Activated CD8-positive, alpha-beta memory T cell treated with anti-CD3 and anti-CD28 coated beads, Interleukin-2, amount 10 ng/mL, durations not matched to agents 7 days and 5 days (primary cell): ENCODE data around the gene WHRN. TPM values are rescaled to one million over a fixed set of nuclear protein-coding genes. Genes with fewer than 3 reads are reported as not detected.

ENCODE experiments used
- ATAC-seq: fragments of 150-1000 bp; cut with Tn5 transposase; one replicate; pipeline ENCODE4 v1.10.0; 2021; ENCODE audit warnings: moderate library complexity
- CTCF ChIA-PET: fragments of 350-600 bp; sonication (Branson Sonifier 250); formaldehyde crosslinking; loops from one replicate; lab custom pipeline; 2021; ENCODE audit warnings: antibody characterized with exemption; lab: Charles Lee
- DNase-seq: peaks from one replicate; pipeline ENCODE4 v3.0.0-alpha.2; 2020
- H3K27ac Mint-ChIP-seq: one replicate; pipeline ENCODE4 v1.8.0; 2021; ENCODE audit warnings: mild to moderate bottlenecking, mixed read lengths
- H3K27me3 Mint-ChIP-seq: one replicate; pipeline ENCODE4 v1.8.0; 2021; ENCODE audit warnings: mixed read lengths
- H3K36me3 Mint-ChIP-seq: one replicate; pipeline ENCODE4 v1.8.0; 2021; ENCODE audit warnings: mild to moderate bottlenecking, mixed read lengths
- H3K4me1 Mint-ChIP-seq: one replicate; pipeline ENCODE4 v1.8.0; 2021; ENCODE audit warnings: mixed read lengths
- H3K4me3 Mint-ChIP-seq: one replicate; pipeline ENCODE4 v1.8.0; 2021; ENCODE audit warnings: mild to moderate bottlenecking, moderate library complexity, mixed read lengths
- H3K9me3 Mint-ChIP-seq: one replicate; pipeline ENCODE4 v1.8.0; 2022; ENCODE audit warnings: low read depth, mixed read lengths
- total RNA-seq, 2 experiments: library from RNA; stranded (reverse); gene quantifications; one replicate each; pipeline ENCODE4 v1.2.3, GENCODE V29; 2021

Gene WHRN
- 10 to 100 TPM in 1 of 2 experiments, 1 to 10 TPM in 1; 6.5 to 12.4 TPM for total RNA-seq

DNA sequence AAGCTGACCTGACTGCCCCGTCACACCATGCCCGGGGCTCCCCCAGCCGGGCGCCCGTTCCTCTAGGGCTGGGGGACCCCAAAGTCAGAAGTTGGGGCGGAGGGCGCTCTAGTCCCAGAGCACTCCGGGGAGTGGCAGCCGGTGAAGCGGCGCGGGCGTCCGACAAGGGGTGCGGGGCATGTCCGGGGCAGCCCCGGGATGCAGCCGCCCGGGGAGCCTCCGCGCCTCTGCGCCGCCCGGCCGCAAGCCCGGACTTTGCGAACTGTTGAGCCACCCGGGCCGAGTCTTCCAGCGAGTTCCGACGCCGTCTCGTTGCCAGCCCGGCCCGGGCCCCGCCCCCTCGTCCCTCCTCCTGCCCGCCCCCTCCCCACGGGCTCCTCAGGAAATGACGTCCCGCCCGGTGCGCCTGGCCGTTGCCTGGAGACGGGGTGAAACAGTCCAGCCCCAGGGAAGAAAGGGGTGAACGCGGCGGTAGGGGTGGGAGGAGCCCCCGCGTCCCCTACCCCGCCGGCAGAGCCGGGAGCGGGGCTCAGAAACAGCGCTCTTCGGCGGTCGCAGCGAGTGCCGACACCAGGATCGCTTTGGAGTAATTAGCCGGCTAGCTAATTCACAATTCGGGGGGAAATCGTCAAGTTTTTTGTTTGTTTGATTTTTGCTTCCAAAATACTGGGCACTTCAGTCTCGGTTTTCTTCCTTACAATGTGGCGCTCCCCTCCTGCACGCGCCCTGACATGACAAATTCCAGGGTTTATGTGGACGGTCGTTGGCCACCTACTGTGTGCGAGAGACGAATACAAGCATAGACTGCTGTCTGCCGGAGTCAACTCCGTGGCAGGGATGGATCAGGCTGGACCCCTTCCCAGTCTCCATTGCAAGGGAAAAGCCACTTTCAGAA lies at the start of gene WHRN:
Gene WHRN, minus strand, starts transcription at position 287 of the 895 bp plus-strand sequence. CDS start 672 bp downstream, outside the sequence.
- Mint-ChIP-seq H3K4me3 (peak within 1 kb of the TSS; percentile 74), H3K36me3 (no peaks in the 10 kb centered on the region), H3K9me3 (no peaks in the 10 kb centered on the region), H3K27ac (peak within 1 kb of the TSS; percentile 63), H3K27me3 (peaks cover 60% of the 10 kb centered on the region), H3K4me1 (peaks cover 30% of the 10 kb centered on the region)
- DNase-seq (peak; percentile 91), ATAC-seq (peak; percentile 84)
- CTCF ChIA-PET = interaction anchor here (1.0 to 10.6 kb wide), 5 partner anchors 19 to 148 kb away, joined by 3 to 105 read pairs (median 27); partner anchors contain the start of gene ATP6V1G1

- H3K27ac Mint-ChIP-seq = no peak overlapping the region
- H3K27me3 Mint-ChIP-seq = peaks cover 15% of the 10 kb centered on the region
- no peaks in the 10 kb centered on the region for H3K36me3 Mint-ChIP-seq
- no peak for DNase-seq
- ATAC-seq = no peak
- H3K4me3 Mint-ChIP-seq = no peak overlapping the region
- no peaks in the 10 kb centered on the region for H3K4me1 Mint-ChIP-seq
- CTCF ChIA-PET = interaction anchor here (0.7 kb wide), 1 partner anchor 1051 kb away, joined by 3 read pairs; no protein-coding TSS in a partner anchor
- H3K9me3 Mint-ChIP-seq = no peaks in the 10 kb centered on the region
Measured at GRCh38 chr9:114553202-114553601, 47.9 kb upstream of the WHRN start.

GRCh38 chr9:114552706-114553105 lies 47.4 kb upstream of the WHRN start:
- no peaks in the 10 kb centered on the region for H3K9me3 Mint-ChIP-seq
- no peaks in the 10 kb centered on the region for H3K4me1 Mint-ChIP-seq
- no peaks in the 10 kb centered on the region for H3K36me3 Mint-ChIP-seq
- CTCF ChIA-PET = no interaction called here
- H3K27me3 Mint-ChIP-seq = peaks cover 15% of the 10 kb centered on the region
- ATAC-seq = no peak
- no peak overlapping the region for H3K27ac Mint-ChIP-seq
- no peak for DNase-seq
- H3K4me3 Mint-ChIP-seq = no peak overlapping the region

DNA sequence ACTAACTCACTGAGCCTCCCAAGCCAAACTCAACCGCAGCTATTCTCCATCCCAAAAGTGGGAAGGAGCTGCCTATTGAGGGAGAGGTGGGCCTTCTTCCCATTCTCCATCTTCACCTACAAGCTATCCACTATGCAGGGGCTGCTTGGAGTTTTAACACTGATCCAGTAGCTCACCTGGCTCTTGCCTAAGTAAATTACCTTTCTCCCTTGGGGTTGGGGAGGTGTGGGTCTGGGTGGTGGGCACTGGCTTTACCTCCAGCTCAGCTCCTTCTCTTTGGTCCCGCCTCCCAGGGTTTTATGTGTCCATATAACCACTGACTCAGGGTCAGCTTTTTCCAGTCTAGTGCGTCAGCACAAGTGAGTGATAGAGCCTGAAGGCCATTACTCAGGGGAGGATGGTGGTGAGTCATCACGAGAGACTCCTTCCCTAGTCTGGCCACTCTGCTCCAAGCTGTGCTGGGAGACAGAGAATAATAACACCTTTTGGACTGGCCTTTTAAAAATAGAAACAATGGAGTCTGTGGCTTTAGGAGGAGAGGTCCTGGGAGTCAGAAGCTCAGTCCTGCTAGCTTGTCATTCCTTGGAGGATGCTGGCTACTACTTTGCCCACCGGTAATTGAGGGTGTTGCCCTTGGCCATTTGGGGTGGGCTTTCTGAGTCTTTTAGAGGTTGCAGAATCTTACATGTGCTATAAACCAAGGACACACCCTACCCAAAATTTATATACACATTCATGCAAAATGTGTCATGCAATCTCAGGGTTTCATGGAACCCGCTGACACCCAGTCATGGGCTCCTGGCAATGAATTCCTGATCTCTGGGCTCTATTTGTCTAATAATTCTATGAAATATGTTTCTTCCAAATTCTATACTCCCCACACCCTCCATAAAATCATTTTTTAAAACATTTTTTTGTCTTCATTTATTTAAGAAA lies 46.7 kb upstream of the WHRN start:
- no peak overlapping the region for H3K27ac Mint-ChIP-seq

DNA sequence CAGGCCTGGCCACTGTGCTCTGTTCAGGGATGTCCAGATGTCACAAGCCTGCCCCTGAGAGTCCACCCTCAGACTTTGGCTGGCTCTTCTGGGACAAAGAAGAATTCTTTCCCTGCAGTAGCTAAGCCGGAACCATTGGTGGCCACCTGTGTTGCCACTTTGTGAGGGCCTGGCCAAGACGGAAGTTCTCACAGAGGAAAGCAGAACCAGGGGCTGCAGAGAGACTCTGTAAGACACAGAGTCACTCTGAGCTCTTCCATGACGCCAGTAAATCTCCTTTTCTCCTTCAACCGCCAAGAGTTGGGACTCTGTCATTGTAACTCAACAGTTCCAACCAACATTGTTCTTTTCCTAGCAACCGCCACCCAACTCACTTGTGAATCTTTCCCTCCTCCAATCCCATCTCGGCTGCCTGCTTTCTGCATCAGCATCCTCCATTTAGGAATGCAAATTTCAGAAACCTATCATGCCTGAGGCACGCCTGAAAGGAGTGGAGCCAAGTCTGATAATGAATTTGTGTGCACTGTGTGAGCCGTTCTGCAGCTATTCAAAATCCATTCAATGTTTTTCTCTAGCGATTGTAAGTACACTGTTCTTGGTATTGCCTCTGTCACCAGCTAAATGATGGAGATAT lies 44.5 kb upstream of the WHRN start:
- no peak for DNase-seq
- Mint-ChIP-seq H3K4me3 (no peak overlapping the region), H3K27ac (no peak overlapping the region), H3K9me3 (no peaks in the 10 kb centered on the region), H3K36me3 (no peaks in the 10 kb centered on the region), H3K27me3 (peaks cover 31% of the 10 kb centered on the region), H3K4me1 (no peaks in the 10 kb centered on the region)
- ATAC-seq = no peak
- CTCF ChIA-PET = interaction anchor here (1.4 to 1.6 kb wide), 2 partner anchors 10 to 42 kb away, joined by 3 to 5 read pairs; no protein-coding TSS in a partner anchor

More for the DNA sequence above, 46.7 kb upstream of the WHRN start:
- H3K27me3 Mint-ChIP-seq = peaks cover 21% of the 10 kb centered on the region
- no peak overlapping the region for H3K4me3 Mint-ChIP-seq
- H3K36me3 Mint-ChIP-seq = no peaks in the 10 kb centered on the region
- DNase-seq (no peak), ATAC-seq (no peak)
- no peaks in the 10 kb centered on the region for H3K4me1 Mint-ChIP-seq
- no peaks in the 10 kb centered on the region for H3K9me3 Mint-ChIP-seq
- CTCF ChIA-PET = no interaction called here

DNA sequence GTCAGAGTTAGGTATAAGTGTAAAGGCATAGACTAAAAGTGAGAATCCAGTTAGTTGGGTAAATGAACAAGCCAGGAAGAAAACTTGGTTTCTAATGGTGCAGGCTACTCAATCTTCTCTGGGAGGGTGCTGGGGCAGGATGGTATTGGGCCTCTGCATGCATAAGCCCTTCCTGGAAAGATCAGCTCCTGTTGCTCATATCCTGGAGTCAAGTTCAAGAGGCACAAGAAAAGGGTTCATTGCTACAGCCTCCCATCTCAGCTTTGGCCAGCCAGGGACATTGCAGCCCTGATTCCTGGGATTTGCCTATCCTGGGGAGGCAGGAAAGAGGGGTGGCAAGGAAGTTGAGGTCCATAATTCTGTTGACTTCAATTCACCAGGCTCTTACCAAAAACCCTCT lies 41.6 kb upstream of the WHRN start:
- Mint-ChIP-seq H3K9me3 (no peaks in the 10 kb centered on the region), H3K27ac (no peak overlapping the region), H3K27me3 (peaks cover 37% of the 10 kb centered on the region), H3K36me3 (no peaks in the 10 kb centered on the region), H3K4me1 (no peaks in the 10 kb centered on the region), H3K4me3 (no peak overlapping the region)
- ATAC-seq = no peak
- DNase-seq = no peak
- CTCF ChIA-PET = no interaction called here

DNA sequence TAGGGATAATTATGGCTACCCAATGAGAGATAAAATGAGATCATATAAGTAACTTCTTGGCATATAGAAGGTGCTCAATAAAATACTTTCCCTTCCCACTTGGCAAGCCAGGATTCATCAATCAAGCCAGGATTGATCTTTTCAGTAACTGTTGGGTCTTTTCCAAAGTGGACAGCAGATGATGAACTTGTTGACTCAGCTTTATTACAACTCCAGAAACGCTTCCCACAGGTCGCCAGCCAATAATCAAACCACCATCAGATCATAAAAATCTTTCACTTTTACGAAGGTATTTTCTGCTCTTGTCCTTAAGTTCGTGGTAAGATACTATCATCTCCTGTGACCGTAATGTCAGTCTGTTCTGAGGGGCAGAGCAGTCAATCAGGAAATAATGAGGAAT lies 39.8 kb upstream of the WHRN start:
- DNase-seq (no peak), ATAC-seq (no peak)
- Mint-ChIP-seq H3K36me3 (no peaks in the 10 kb centered on the region), H3K4me1 (no peaks in the 10 kb centered on the region), H3K4me3 (no peak overlapping the region), H3K27ac (no peak overlapping the region), H3K9me3 (no peaks in the 10 kb centered on the region), H3K27me3 (peaks cover 34% of the 10 kb centered on the region)
- CTCF ChIA-PET = no interaction called here

DNA sequence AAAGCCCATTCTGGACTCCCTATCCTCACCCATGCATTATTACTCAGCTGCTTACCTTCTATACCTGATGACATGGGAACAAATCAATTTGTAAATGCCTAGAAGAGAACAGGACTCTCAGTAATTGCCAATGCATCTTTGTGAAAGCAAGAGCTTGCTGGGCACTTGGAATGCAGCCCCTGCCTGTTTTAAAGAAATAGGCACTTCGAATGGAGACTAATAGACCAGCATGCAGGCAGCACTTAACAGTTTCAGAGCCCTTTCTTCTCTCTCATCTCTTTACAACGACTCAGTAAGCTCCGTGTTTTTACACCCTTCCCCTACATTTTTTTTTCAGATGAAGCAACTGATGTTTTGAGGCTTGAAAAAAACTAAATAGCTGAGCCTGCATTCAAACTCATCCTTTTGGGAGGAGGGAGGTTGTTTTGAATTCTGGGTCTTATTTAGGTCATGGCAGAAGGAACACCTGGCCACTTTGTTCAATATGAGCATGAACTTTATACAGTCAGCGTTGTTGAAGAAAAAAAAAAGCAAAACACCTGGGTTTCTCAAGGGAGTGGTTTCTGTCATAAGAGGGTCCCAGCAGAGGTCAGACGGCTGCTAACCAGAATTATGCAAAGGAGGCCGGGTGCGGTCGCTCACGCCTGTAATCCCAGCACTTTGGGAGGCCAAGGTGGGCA lies 34.6 kb upstream of the WHRN start:
- no peaks in the 10 kb centered on the region for H3K9me3 Mint-ChIP-seq
- DNase-seq (no peak), ATAC-seq (no peak)
- H3K27ac Mint-ChIP-seq = no peak overlapping the region
- no peaks in the 10 kb centered on the region for H3K36me3 Mint-ChIP-seq
- no peaks in the 10 kb centered on the region for H3K4me1 Mint-ChIP-seq
- H3K4me3 Mint-ChIP-seq = no peak overlapping the region
- CTCF ChIA-PET = interaction anchor here (0.8 to 1.2 kb wide), 2 partner anchors 10 to 134 kb away, joined by 3 read pairs; no protein-coding TSS in a partner anchor
- peaks cover 27% of the 10 kb centered on the region for H3K27me3 Mint-ChIP-seq

DNA sequence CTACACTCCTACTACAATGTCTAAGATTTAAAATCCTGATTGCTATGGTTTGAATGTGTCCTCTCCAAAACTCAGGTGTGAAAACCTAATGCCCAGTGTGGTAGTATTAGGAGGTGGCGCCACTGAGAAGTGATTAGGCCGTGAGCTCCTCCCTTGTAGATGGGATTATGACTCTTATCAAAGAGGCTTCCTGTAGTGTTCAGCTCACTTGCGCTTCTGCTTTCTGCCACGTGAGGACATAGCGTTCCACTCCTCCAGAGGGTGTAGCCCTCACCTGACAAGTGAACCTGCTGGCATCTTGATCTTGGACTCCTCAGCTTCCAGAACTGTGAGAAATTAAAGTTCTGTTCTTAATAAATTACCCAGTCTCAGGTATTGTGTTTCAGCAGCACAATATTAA lies 33.0 kb upstream of the WHRN start:
- DNase-seq (no peak), ATAC-seq (peak; percentile 47)
- no peak overlapping the region for H3K27ac Mint-ChIP-seq
- no peaks in the 10 kb centered on the region for H3K4me1 Mint-ChIP-seq
- no peak overlapping the region for H3K4me3 Mint-ChIP-seq
- H3K9me3 Mint-ChIP-seq = no peaks in the 10 kb centered on the region
- H3K27me3 Mint-ChIP-seq = peaks cover 23% of the 10 kb centered on the region
- CTCF ChIA-PET = interaction anchor here (1.3 kb wide), 1 partner anchor 115 kb away, joined by 6 read pairs; no protein-coding TSS in a partner anchor
- no peaks in the 10 kb centered on the region for H3K36me3 Mint-ChIP-seq

GRCh38 chr9:114532561-114533237 lies 27.4 kb upstream of the WHRN start:
- no peak for ATAC-seq
- CTCF ChIA-PET = interaction anchor here (1.4 kb wide), 1 partner anchor 127 kb away, joined by 6 read pairs; no protein-coding TSS in a partner anchor

GRCh38 chr9:114529285-114529684 lies 24.0 kb upstream of the WHRN start:
- peaks cover 31% of the 10 kb centered on the region for H3K27me3 Mint-ChIP-seq
- no peak for ATAC-seq
- CTCF ChIA-PET = interaction anchor here (1.2 kb wide), 1 partner anchor 30 kb away, joined by 3 read pairs; no protein-coding TSS in a partner anchor
- H3K27ac Mint-ChIP-seq = no peak overlapping the region
- no peaks in the 10 kb centered on the region for H3K9me3 Mint-ChIP-seq
- H3K4me3 Mint-ChIP-seq = no peak overlapping the region
- no peak for DNase-seq
- H3K4me1 Mint-ChIP-seq = no peaks in the 10 kb centered on the region
- H3K36me3 Mint-ChIP-seq = no peaks in the 10 kb centered on the region

More at GRCh38 chr9:114532561-114533237, 27.4 kb upstream of the WHRN start:
- peaks cover 33% of the 10 kb centered on the region for H3K27me3 Mint-ChIP-seq
- H3K4me3 Mint-ChIP-seq = no peak overlapping the region
- H3K9me3 Mint-ChIP-seq = no peaks in the 10 kb centered on the region
- no peak overlapping the region for H3K27ac Mint-ChIP-seq
- H3K4me1 Mint-ChIP-seq = no peaks in the 10 kb centered on the region
- DNase-seq = no peak
- H3K36me3 Mint-ChIP-seq = no peaks in the 10 kb centered on the region

GRCh38 chr9:114526807-114527206 lies 21.5 kb upstream of the WHRN start:
- Mint-ChIP-seq H3K27me3 (peaks cover 40% of the 10 kb centered on the region), H3K4me1 (no peaks in the 10 kb centered on the region), H3K27ac (no peak overlapping the region), H3K36me3 (no peaks in the 10 kb centered on the region), H3K9me3 (no peaks in the 10 kb centered on the region), H3K4me3 (no peak overlapping the region)
- ATAC-seq = no peak
- CTCF ChIA-PET = interaction anchor here (1.0 to 1.5 kb wide), 2 partner anchors 23 to 419 kb away, joined by 3 to 4 read pairs; no protein-coding TSS in a partner anchor
- DNase-seq = no peak
